H1 (cell line): ENCODE results near the gene ADAM12. TPM values are rescaled to one million over a fixed set of nuclear protein-coding genes. Genes with fewer than 3 reads are reported as not detected.

ENCODE experiments used
- CTCF ChIA-PET: fragments of 300-600 bp; sonication (Branson Sonifier 250); formaldehyde crosslinking; loops from one replicate; lab custom pipeline; 2021; ENCODE audit not compliant: partially characterized antibody; lab: Charles Lee
- POLR2A ChIA-PET: fragments of 300-600 bp; sonication (Branson Sonifier 250); formaldehyde crosslinking; loops from one replicate; lab custom pipeline; 2021; ENCODE audit warnings: inconsistent platforms; ENCODE audit not compliant: partially characterized antibody; lab: Charles Lee
- DNase-seq, 2 experiments: peaks; one replicate each; pipeline versions ENCODE4 v3.0.0 to v3.0.0-alpha.2; 2010 to 2022; ENCODE audit warnings: low spot score in 2 of 2, low read depth in 1 of 2, mixed read lengths in 1 of 2
- FAIRE-seq: peaks from 2 replicates; lab custom pipeline; 2011; peaks lifted over from hg19 to GRCh38; lab: Jason Lieb, UNC
- H2AFZ ChIP-seq: 2 replicates; pipeline ENCODE4 v1.8.1; 2012; ENCODE audit warnings: low read length, inconsistent platforms
- H2AK5ac ChIP-seq: 2 replicates; pipeline ENCODE4 v1.6.1; 2013; ENCODE audit warnings: low read depth, low read length
- H2BK120ac ChIP-seq: replicated peaks from 2 replicates; pipeline ENCODE3; 2013; ENCODE audit warnings: low read depth, low read length, inconsistent platforms
- H2BK12ac ChIP-seq: 2 replicates; pipeline ENCODE4 v1.6.1; 2013; ENCODE audit warnings: low read depth, low read length
- H2BK15ac ChIP-seq: 2 replicates; pipeline ENCODE4 v1.6.1; 2013; ENCODE audit warnings: low read length
- H2BK20ac ChIP-seq: 2 replicates; pipeline ENCODE4 v1.6.1; 2013; ENCODE audit warnings: low read length
- H2BK5ac ChIP-seq: 2 replicates; pipeline ENCODE4 v1.6.1; 2013; ENCODE audit warnings: low read depth, low read length
- H3K14ac ChIP-seq: 2 replicates; pipeline ENCODE4 v1.6.1; 2013; ENCODE audit warnings: inconsistent platforms; ENCODE audit not compliant: insufficient read length
- H3K18ac ChIP-seq: 2 replicates; pipeline ENCODE4 v1.6.1; 2013; ENCODE audit warnings: low read length; ENCODE audit errors: extremely low read depth
- H3K23ac ChIP-seq: 2 replicates; pipeline ENCODE4 v1.6.1; 2013; ENCODE audit warnings: inconsistent platforms; ENCODE audit not compliant: insufficient read length
- H3K23me2 ChIP-seq: 2 replicates; pipeline ENCODE4 v1.6.1; 2013; ENCODE audit warnings: low read depth, low read length
- H3K27ac ChIP-seq: 2 replicates; pipeline ENCODE4 v1.6.1; 2011; ENCODE audit warnings: low read depth, low read length, inconsistent platforms
- H3K27me3 ChIP-seq, 4 experiments: replicated peaks in 1 of 4; 1 replicate in 1 of 4; 2 replicates in 3 of 4; pipeline versions ENCODE4 v1.6.1 to v1.8.1; 2011 to 2013; ENCODE audit warnings: low read length in 3 of 4, mild to moderate bottlenecking in 3 of 4, inconsistent platforms in 2 of 4, mixed read lengths in 2 of 4, moderate library complexity in 1 of 4; ENCODE audit not compliant: control insufficient read depth in 3 of 4, insufficient read depth in 3 of 4; ENCODE audit errors: extremely low read depth in 1 of 4
- H3K36me3 ChIP-seq, 4 experiments: 2 replicates each; pipeline versions ENCODE4 v1.6.1 to v1.8.1; 2011 to 2013; ENCODE audit warnings: mild to moderate bottlenecking in 4 of 4, low read length in 3 of 4, moderate library complexity in 2 of 4, control low read depth in 1 of 4, inconsistent platforms in 1 of 4; ENCODE audit not compliant: insufficient read depth in 4 of 4, control insufficient read depth in 2 of 4
- H3K4ac ChIP-seq: replicated peaks from 2 replicates; pipeline ENCODE3; 2013; ENCODE audit warnings: low read length, low read depth, mixed read lengths, inconsistent platforms; ENCODE audit not compliant: insufficient read length
- H3K4me1 ChIP-seq, 4 experiments: replicated peaks in 1 of 4; 1 replicate in 1 of 4; 2 replicates in 3 of 4; pipeline versions ENCODE4 v1.6.1 to v1.8.1; 2011 to 2013; ENCODE audit warnings: low read length in 3 of 4, inconsistent platforms in 2 of 4, mixed read lengths in 1 of 4; ENCODE audit not compliant: insufficient read depth in 4 of 4, control insufficient read depth in 3 of 4
- H3K4me2 ChIP-seq, 2 experiments: 2 replicates each; pipeline versions ENCODE4 v1.6.1 to v1.8.1; 2011 to 2013; ENCODE audit warnings: low read depth in 2 of 2, low read length in 2 of 2, control low read depth in 1 of 2, inconsistent platforms in 1 of 2, mild to moderate bottlenecking in 1 of 2; ENCODE audit not compliant: insufficient read depth in 1 of 2
- H3K4me3 ChIP-seq, 4 experiments: fragments of 200-600, 300-600 bp in 1 of 4; sonication (generic), shearing (Covaris generic), sonication (Bioruptor Twin) in 1 of 4; 2 replicates each; pipeline versions ENCODE4 v1.5.1 to v1.8.1; 2011 to 2016; ENCODE audit warnings: low read length in 4 of 4, low read depth in 3 of 4, control low read depth in 2 of 4, inconsistent platforms in 2 of 4, mild to moderate bottlenecking in 2 of 4, mixed read lengths in 1 of 4, moderate library complexity in 1 of 4; ENCODE audit not compliant: insufficient read depth in 2 of 4; ENCODE audit errors: extremely low read depth in 1 of 4
- H3K56ac ChIP-seq: replicated peaks from 2 replicates; pipeline ENCODE3; 2013; ENCODE audit warnings: low read depth, mild to moderate bottlenecking, mixed read lengths, low read length, inconsistent platforms; ENCODE audit not compliant: insufficient read length
- H3K79me1 ChIP-seq: 2 replicates; pipeline ENCODE4 v1.6.1; 2013; ENCODE audit warnings: low read depth, low read length, control low read depth
- H3K79me2 ChIP-seq, 2 experiments: 2 replicates each; pipeline versions ENCODE4 v1.6.1 to v1.8.1; 2012 to 2013; ENCODE audit warnings: low read length in 2 of 2, mild to moderate bottlenecking in 2 of 2, inconsistent platforms in 1 of 2; ENCODE audit not compliant: insufficient read depth in 2 of 2, control insufficient read depth in 1 of 2
- H3K9ac ChIP-seq, 4 experiments: replicated peaks in 1 of 4; 1 replicate in 1 of 4; 2 replicates in 3 of 4; pipeline versions ENCODE4 v1.6.1 to v1.8.1; 2011 to 2013; ENCODE audit warnings: low read depth in 3 of 4, low read length in 3 of 4, control low read depth in 2 of 4, mild to moderate bottlenecking in 2 of 4, moderate library complexity in 2 of 4, inconsistent platforms in 1 of 4; ENCODE audit errors: extremely low read depth in 1 of 4
- H3K9me3 ChIP-seq, 2 experiments: 2 replicates each; pipeline versions ENCODE4 v1.6.1 to v1.8.1; 2012 to 2013; ENCODE audit warnings: mild to moderate bottlenecking in 2 of 2, moderate library complexity in 2 of 2, control low read depth in 1 of 2, inconsistent platforms in 1 of 2, low read depth in 1 of 2, low read length in 1 of 2, mixed read lengths in 1 of 2; ENCODE audit not compliant: insufficient read depth in 2 of 2
- H4K20me1 ChIP-seq, 2 experiments: replicated peaks in 1 of 2; 2 replicates each; pipeline versions ENCODE3 to v1.8.1; 2011 to 2013; ENCODE audit warnings: inconsistent platforms in 2 of 2, low read length in 2 of 2, mild to moderate bottlenecking in 1 of 2; ENCODE audit not compliant: insufficient read depth in 2 of 2, control insufficient read depth in 1 of 2
- H4K5ac ChIP-seq: 2 replicates; pipeline ENCODE4 v1.6.1; 2013; ENCODE audit warnings: low read length, low read depth, mixed read lengths, inconsistent platforms; ENCODE audit not compliant: insufficient read length
- H4K8ac ChIP-seq: 2 replicates; pipeline ENCODE4 v1.8.0; 2013; ENCODE audit warnings: mild to moderate bottlenecking, moderate library complexity, low read length, inconsistent platforms; ENCODE audit not compliant: insufficient read depth; ENCODE audit errors: extremely low read depth
- H4K91ac ChIP-seq: replicated peaks from 2 replicates; pipeline ENCODE3; 2013; ENCODE audit warnings: low read length, mixed read lengths, inconsistent platforms; ENCODE audit not compliant: insufficient read length
- CEBPB ChIP-seq: IDR thresholded peaks from 2 replicates; pipeline ENCODE4 v1.6.1; 2012; ENCODE audit warnings: low read depth, low read length
- JUN ChIP-seq: IDR thresholded peaks from 2 replicates; pipeline ENCODE4 v1.6.1; 2011; ENCODE audit warnings: low read depth, mild to moderate bottlenecking, improper control_type of control experiment, low read length
- JUND ChIP-seq: IDR thresholded peaks from 2 replicates; pipeline ENCODE4 v1.6.1; 2011; ENCODE audit warnings: mild to moderate bottlenecking, improper control_type of control experiment, low read length
- KDM1A ChIP-seq: fragments of 200-600, 300-600 bp; sonication (generic); IDR thresholded peaks from 2 replicates; pipeline ENCODE4 v1.7.1; 2016; ENCODE audit warnings: mild to moderate bottlenecking, low read length, borderline replicate concordance
- KDM5A ChIP-seq: fragments of 200-600 bp; IDR thresholded peaks from 2 replicates; pipeline ENCODE4 v1.7.1; 2012; ENCODE audit warnings: mild to moderate bottlenecking, low read length, inconsistent platforms, mixed read lengths
- SRF ChIP-seq: IDR thresholded peaks from 2 replicates; pipeline ENCODE4 v1.6.1; 2011; ENCODE audit warnings: mild to moderate bottlenecking, low read depth, low read length, moderate library complexity
- WGBS, 2 experiments: shearing (Covaris generic) in 1 of 2; methylation state at CpG; one replicate each; pipeline versions ENCODE4 v1.1.6 to v1.1.7; 2013 to 2015; ENCODE audit warnings: low lambda C conversion rate in 2 of 2, mixed read lengths in 2 of 2, inconsistent platforms in 1 of 2, low coverage in 1 of 2, missing lambda C conversion rate in 1 of 2; ENCODE audit not compliant: insufficient replicate concordance in 2 of 2, insufficient coverage in 1 of 2, insufficient read length in 1 of 2; ENCODE audit errors: extremely low coverage in 1 of 2, missing lambda C conversion rate in 1 of 2; 5-methylcytosine and 5-hydroxymethylcytosine counted together
- polyA plus RNA-seq, 7 experiments: library from polyadenylated mRNA; depleted of rRNA in 3 of 7; stranded (reverse) in 5 of 7; unstranded in 2 of 7; fragments of >200 nt in 5 of 7; fragments of 200-250 nt in 2 of 7; gene quantifications; 1 replicate in 5 of 7; 2 replicates in 1 of 7; 4 replicates in 1 of 7; pipeline versions ENCODE4 v1.2.1 to v1.2.3, GENCODE V29; 2011 to 2013; ENCODE audit warnings: missing spikeins in 2 of 7, mixed read lengths in 2 of 7
- total RNA-seq: library from RNA; stranded (reverse); fragmentation: NEBNext Ultra II Directional; extraction: Animal tissue kit (Norgen Biotek cat#: 25700); gene quantifications from 2 replicates; pipeline ENCODE4 v1.2.1, GENCODE V29; 2021

The ADAM12 gene
- total and polyA plus RNA-seq, 2 of the 8 experiments (the other 6 are each of a cell fraction or from before 2014, with no cell fraction given), result 0.07 to 0.17 TPM

- Histone ChIP-seq H4K20me1 (no peaks in the 10 kb centered on the region), H2AFZ (no peak overlapping the region), H3K27me3 (peaks cover 0 to 1% (median 0%) of the 10 kb centered on the region in 4 experiments; a peak in 1 of 7 replicates), H3K4me2 (no peak overlapping the region), H2BK5ac (no peak overlapping the region), H2AK5ac (no peak overlapping the region), H3K36me3 (no peaks in the 10 kb centered on the region; a peak in 1 of 8 replicates), H2BK12ac (no peak overlapping the region), H2BK120ac (no peak overlapping the region), H3K27ac (no peak overlapping the region), H3K9me3 (no peaks in the 10 kb centered on the region), H3K23ac (no peak overlapping the region), H3K79me1 (no peaks in the 10 kb centered on the region), H3K23me2 (no peaks in the 10 kb centered on the region), H2BK15ac (no peak overlapping the region), H4K91ac (no peak overlapping the region), H3K4me3 (no peak overlapping the region), H3K9ac (no peak overlapping the region), H3K79me2 (no peaks in the 10 kb centered on the region), H3K18ac (no peak overlapping the region), H3K14ac (no peak overlapping the region), H3K4me1 (no peaks in the 10 kb centered on the region), H4K8ac (no peak overlapping the region), H3K4ac (no peak overlapping the region), H2BK20ac (no peak overlapping the region), H4K5ac (no peak overlapping the region), H3K56ac (no peak overlapping the region)
- FAIRE-seq (no peak), DNase-seq (no peak)
- WGBS, 2 experiments, result 95% methylated on average over 14 of the region's 14 CpGs; no CpG with 5 or more reads in 1 of the 2 experiments
- POLR2A ChIA-PET, result no interaction called here
- CTCF ChIA-PET, result interaction anchor here (1.2 kb wide), 1 partner anchor 17 kb away, joined by 3 read pairs; no protein-coding TSS in a partner anchor
- no peak for TF ChIP-seq KDM1A
- TF ChIP-seq JUN, result no peak
- TF ChIP-seq SRF, result no peak
- TF ChIP-seq KDM5A, result no peak
- TF ChIP-seq CEBPB, result no peak
- no peak for TF ChIP-seq JUND
These were observed 55.7 kb downstream of the ADAM12 start for GRCh38 chr10:126332576-126332975.
